IPS DF 6.9 (cell line): ENCODE data around the gene KLF16.

ENCODE experiments used
- DNase-seq: peaks from one replicate; pipeline ENCODE4 v3.0.0-alpha.2; 2013; ENCODE audit warnings: low read depth, low spot score
- H3K27ac ChIP-seq: one replicate; pipeline ENCODE4 v1.5.1; 2013; ENCODE audit warnings: low read length, control low read depth
- H3K27me3 ChIP-seq: 2 replicates; pipeline ENCODE4 v1.6.1; 2013; ENCODE audit warnings: mild to moderate bottlenecking, low read length; ENCODE audit not compliant: control insufficient read depth, insufficient read depth
- H3K36me3 ChIP-seq: 2 replicates; pipeline ENCODE4 v1.6.1; 2013; ENCODE audit warnings: low read length; ENCODE audit not compliant: control insufficient read depth, insufficient read depth
- H3K4me1 ChIP-seq: 2 replicates; pipeline ENCODE4 v1.6.1; 2013; ENCODE audit warnings: low read length; ENCODE audit not compliant: control insufficient read depth, insufficient read depth
- H3K4me3 ChIP-seq: 2 replicates; pipeline ENCODE4 v1.5.1; 2013; ENCODE audit warnings: mild to moderate bottlenecking, low read length
- H3K9me3 ChIP-seq: 2 replicates; pipeline ENCODE4 v1.6.1; 2013; ENCODE audit warnings: low read length, inconsistent platforms; ENCODE audit not compliant: control insufficient read depth, insufficient read depth
- WGBS: extraction: QIAGEN DNeasy Blood & Tissue Kit; methylation state at CpG from one replicate; pipeline ENCODE4 v1.1.7; 2013; ENCODE audit warnings: mixed read lengths, missing lambda C conversion rate; ENCODE audit not compliant: insufficient read length, insufficient coverage; 5-methylcytosine and 5-hydroxymethylcytosine counted together

KLF16 gene

GRCh38 chr19:1819341-1820255 lies 43.8 kb downstream of the KLF16 start:
- H3K27me3 ChIP-seq: no peaks in the 10 kb centered on the region
- no peak for DNase-seq
- H3K4me1 ChIP-seq: no peaks in the 10 kb centered on the region
- H3K4me3 ChIP-seq: no peak overlapping the region
- H3K9me3 ChIP-seq: no peaks in the 10 kb centered on the region
- peaks cover 52% of the 10 kb centered on the region for H3K36me3 ChIP-seq
- no CpG with 5 or more reads among the region's 43 CpGs for WGBS
- no peak overlapping the region for H3K27ac ChIP-seq

- Histone ChIP-seq H3K27me3 (no peaks in the 10 kb centered on the region), H3K4me3 (no peak overlapping the region), H3K9me3 (no peaks in the 10 kb centered on the region), H3K36me3 (peaks cover 51% of the 10 kb centered on the region), H3K4me1 (no peaks in the 10 kb centered on the region), H3K27ac (no peak overlapping the region)
- WGBS: no CpG with 5 or more reads among the region's 33 CpGs
- DNase-seq: no peak
Measured at GRCh38 chr19:1818549-1819195, 44.7 kb downstream of the KLF16 start.

- Histone ChIP-seq H3K9me3 (no peaks in the 10 kb centered on the region), H3K36me3 (peaks cover 49% of the 10 kb centered on the region), H3K27ac (no peak overlapping the region), H3K4me1 (no peaks in the 10 kb centered on the region), H3K27me3 (no peaks in the 10 kb centered on the region), H3K4me3 (no peak overlapping the region)
- no CpG with 5 or more reads among the region's 25 CpGs for WGBS
- no peak for DNase-seq
Measured at GRCh38 chr19:1817553-1818179, 45.7 kb downstream of the KLF16 start.

GRCh38 chr19:1816530-1817298 lies 46.7 kb downstream of the KLF16 start:
- no CpG with 5 or more reads among the region's 36 CpGs for WGBS
- no peaks in the 10 kb centered on the region for H3K27me3 ChIP-seq
- H3K36me3 ChIP-seq: peaks cover 44% of the 10 kb centered on the region

GRCh38 chr19:1815605-1816529 lies 47.5 kb downstream of the KLF16 start:
- H3K36me3 ChIP-seq: peaks cover 38% of the 10 kb centered on the region
- WGBS: no CpG with 5 or more reads among the region's 61 CpGs

More at GRCh38 chr19:1816530-1817298, 46.7 kb downstream of the KLF16 start:
- Histone ChIP-seq H3K9me3 (no peaks in the 10 kb centered on the region), H3K4me3 (no peak overlapping the region), H3K27ac (no peak overlapping the region), H3K4me1 (peaks cover under 1% of the 10 kb centered on the region; the same call in 1 of the 2 replicates)
- no peak for DNase-seq

GRCh38 chr19:1814833-1815604 lies 48.4 kb downstream of the KLF16 start:
- no CpG with 5 or more reads among the region's 26 CpGs for WGBS
- peaks cover 34% of the 10 kb centered on the region for H3K36me3 ChIP-seq
- H3K27me3 ChIP-seq: no peaks in the 10 kb centered on the region
- no peak overlapping the region for H3K27ac ChIP-seq
- H3K9me3 ChIP-seq: no peaks in the 10 kb centered on the region
- H3K4me1 ChIP-seq: peaks cover 2% of the 10 kb centered on the region
- no peak for DNase-seq
- no peak overlapping the region for H3K4me3 ChIP-seq

More at GRCh38 chr19:1815605-1816529, 47.5 kb downstream of the KLF16 start:
- Histone ChIP-seq H3K4me1 (peaks cover 2% of the 10 kb centered on the region), H3K9me3 (no peaks in the 10 kb centered on the region), H3K27me3 (no peaks in the 10 kb centered on the region), H3K4me3 (no peak overlapping the region), H3K27ac (no peak overlapping the region)
- DNase-seq: no peak

GRCh38 chr19:1814391-1814790 lies 49.0 kb downstream of the KLF16 start:
- no peaks in the 10 kb centered on the region for H3K9me3 ChIP-seq
- H3K4me1 ChIP-seq: peaks cover 2% of the 10 kb centered on the region
- H3K4me3 ChIP-seq: no peak overlapping the region
- no peaks in the 10 kb centered on the region for H3K27me3 ChIP-seq
- no CpG with 5 or more reads among the region's 10 CpGs for WGBS
- no peak overlapping the region for H3K27ac ChIP-seq
- peaks cover 33% of the 10 kb centered on the region for H3K36me3 ChIP-seq
- no peak for DNase-seq

- no peak for DNase-seq
Measured at GRCh38 chr19:1813192-1814182, 49.9 kb downstream of the KLF16 start.

More at GRCh38 chr19:1813192-1814182, 49.9 kb downstream of the KLF16 start:
- Histone ChIP-seq H3K9me3 (no peaks in the 10 kb centered on the region), H3K27me3 (no peaks in the 10 kb centered on the region), H3K4me3 (no peak overlapping the region; the same call in 1 of the 2 replicates), H3K36me3 (peaks cover 24% of the 10 kb centered on the region), H3K4me1 (peaks cover 2% of the 10 kb centered on the region), H3K27ac (no peak overlapping the region)
- WGBS: no CpG with 5 or more reads among the region's 21 CpGs
